ENCODE data around the gene RNF112. TPM values are rescaled to one million over a fixed set of nuclear protein-coding genes. Genes with fewer than 3 reads are reported as not detected.
"Not testable (repeated sequence)": the region's sequence is repeated elsewhere in the genome, so short reads cannot be mapped to it uniquely, and the experiment has no call there.

The RNF112 gene
- total and polyA plus RNA-seq, 3 experiments from 2014 or later, result 0.18 to 0.22 TPM; not detected in 1

GRCh38 chr17:19421926-19422325, 10.9 kb downstream of the RNF112 start:
- CTCF ChIA-PET, result no interaction called here
- H3K36me3 ChIP-seq (ENCODE audit: insufficient read depth, low read length), result no peaks in the 10 kb centered on the region
- H3K36me3 Mint-ChIP-seq, result no peaks in the 10 kb centered on the region
- peaks cover 0 to 11% (median 0%) of the 10 kb centered on the region in 3 donors for H3K4me1 Mint-ChIP-seq
- no peak overlapping the region for H3K27ac ChIP-seq (ENCODE audit: low read depth, low read length)
- no peaks in the 10 kb centered on the region for H3K27me3 ChIP-seq (ENCODE audit: insufficient read depth, low read length, poor library complexity, severe bottlenecking)
- no peaks in the 10 kb centered on the region for H3K4me1 ChIP-seq (ENCODE audit: insufficient read depth, low read length)
- POLR2A ChIA-PET, result no interaction called here
- H3K27ac Mint-ChIP-seq, result no peak overlapping the region
- H3K27me3 Mint-ChIP-seq, result peaks cover 4 to 19% of the 10 kb centered on the region in 2 donors
- no peak overlapping the region for H3K4me3 ChIP-seq (ENCODE audit: low read length)
- DNase-seq, result no peak
- H3K9me3 ChIP-seq (ENCODE audit: low read length), result no peaks in the 10 kb centered on the region
- H3K9me3 Mint-ChIP-seq, result no peaks in the 10 kb centered on the region
- no peak overlapping the region for H3K4me3 Mint-ChIP-seq

DNA sequence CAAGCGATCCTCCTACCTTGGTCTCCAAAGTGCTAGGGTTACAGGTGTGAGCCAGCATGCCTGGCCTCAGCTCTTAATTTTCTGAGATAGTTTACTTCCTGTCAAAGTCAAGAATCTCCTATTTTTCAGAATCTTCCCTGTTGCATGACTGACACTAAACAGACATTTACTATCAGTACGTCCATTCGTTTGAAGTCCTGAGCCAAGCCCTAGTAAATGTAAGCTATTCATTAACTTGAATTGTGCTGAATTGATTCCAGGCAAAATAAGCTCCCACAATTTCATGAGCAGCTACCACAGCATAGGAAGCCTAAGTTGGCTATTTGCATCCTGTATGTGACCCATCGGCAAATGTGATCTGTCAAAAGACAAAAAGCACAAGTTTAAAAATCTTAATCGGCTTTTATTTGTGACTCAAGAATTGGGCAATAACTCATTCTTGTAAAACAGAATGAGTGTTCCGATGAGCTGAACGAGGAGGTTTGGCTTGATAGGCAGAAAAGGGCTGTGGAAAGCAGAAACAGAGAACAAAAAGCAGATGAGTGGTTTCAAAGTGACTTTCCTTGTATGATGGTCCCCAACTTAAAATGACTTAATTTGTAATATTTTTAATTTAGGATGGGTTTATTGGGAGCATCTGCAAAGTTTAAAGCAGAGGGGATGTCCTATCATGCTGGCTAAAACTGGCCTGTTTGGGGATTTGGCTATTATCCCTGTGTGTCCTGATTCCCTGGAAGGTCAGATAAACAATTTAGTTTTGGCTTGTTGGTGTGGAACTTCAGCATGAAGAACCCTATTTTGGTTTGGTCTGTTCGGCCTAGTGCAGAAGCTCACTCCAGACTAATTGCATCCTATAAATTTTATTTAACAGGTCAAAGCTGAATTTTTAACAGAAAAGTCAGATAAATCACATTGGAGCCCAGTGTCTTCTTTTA, 14.2 kb downstream of the RNF112 start:
- no peak overlapping the region for H3K4me3 ChIP-seq (ENCODE audit: low read length)
- Mint-ChIP-seq H3K36me3 (no peaks in the 10 kb centered on the region), H3K9me3 (no peaks in the 10 kb centered on the region), H3K4me1 (no peaks in the 10 kb centered on the region), H3K4me3 (no peak overlapping the region), H3K27ac (no peak overlapping the region), H3K27me3 (peaks cover 7 to 22% of the 10 kb centered on the region in 2 donors)
- no peak for DNase-seq
- ChIA-PET POLR2A (no interaction called here), CTCF (no interaction called here)
- no peaks in the 10 kb centered on the region for H3K27me3 ChIP-seq (ENCODE audit: insufficient read depth, low read length, poor library complexity, severe bottlenecking)
- no peaks in the 10 kb centered on the region for H3K4me1 ChIP-seq (ENCODE audit: insufficient read depth, low read length)
- H3K9me3 ChIP-seq (ENCODE audit: low read length), result no peaks in the 10 kb centered on the region
- no peaks in the 10 kb centered on the region for H3K36me3 ChIP-seq (ENCODE audit: insufficient read depth, low read length)
- H3K27ac ChIP-seq (ENCODE audit: low read depth, low read length), result no peak overlapping the region

GRCh38 chr17:19426631-19427030, 15.6 kb downstream of the RNF112 start:
- peaks cover 7 to 18% of the 10 kb centered on the region in 2 donors for H3K27me3 Mint-ChIP-seq
- no peak overlapping the region for H3K4me3 Mint-ChIP-seq
- Histone ChIP-seq H3K9me3 (ENCODE audit: low read length) (no peaks in the 10 kb centered on the region), H3K27me3 (ENCODE audit: insufficient read depth, low read length, poor library complexity, severe bottlenecking) (no peaks in the 10 kb centered on the region), H3K27ac (ENCODE audit: low read depth, low read length) (no peak overlapping the region), H3K4me1 (ENCODE audit: insufficient read depth, low read length) (no peaks in the 10 kb centered on the region), H3K36me3 (ENCODE audit: insufficient read depth, low read length) (no peaks in the 10 kb centered on the region), H3K4me3 (ENCODE audit: low read length) (no peak overlapping the region)
- H3K36me3 Mint-ChIP-seq, result no peaks in the 10 kb centered on the region
- DNase-seq, result no peak
- H3K27ac Mint-ChIP-seq, result no peak overlapping the region
- H3K9me3 Mint-ChIP-seq, result no peaks in the 10 kb centered on the region
- CTCF ChIA-PET, result no interaction called here
- no peaks in the 10 kb centered on the region for H3K4me1 Mint-ChIP-seq
- POLR2A ChIA-PET, result no interaction called here

DNA sequence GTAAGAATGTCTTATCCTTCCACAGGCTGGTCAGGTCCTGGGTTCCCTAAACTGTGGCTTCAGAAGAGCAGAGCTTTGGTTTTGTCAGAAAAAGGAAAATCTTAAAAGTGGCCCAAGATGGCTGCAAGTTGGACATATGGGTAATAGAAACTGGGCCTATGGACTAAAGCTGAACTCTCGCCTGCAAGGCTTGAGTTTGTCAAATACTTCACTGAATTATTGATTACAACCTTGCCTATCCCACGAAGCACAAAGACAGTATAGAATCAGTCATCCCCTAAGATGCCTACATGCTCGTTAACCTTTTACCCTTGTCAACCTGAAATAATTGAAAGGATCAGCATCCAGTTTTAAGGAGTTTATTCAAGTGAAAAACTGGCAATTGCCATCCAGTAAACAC, 20.7 kb downstream of the RNF112 start:
- Mint-ChIP-seq H3K4me1 (no peaks in the 10 kb centered on the region), H3K27ac (no peak overlapping the region), H3K27me3 (peaks cover 3 to 7% of the 10 kb centered on the region in 2 donors), H3K4me3 (no peak overlapping the region), H3K9me3 (no peaks in the 10 kb centered on the region), H3K36me3 (no peaks in the 10 kb centered on the region)
- Histone ChIP-seq H3K9me3 (ENCODE audit: low read length) (no peaks in the 10 kb centered on the region), H3K27me3 (ENCODE audit: insufficient read depth, low read length, poor library complexity, severe bottlenecking) (no peaks in the 10 kb centered on the region), H3K36me3 (ENCODE audit: insufficient read depth, low read length) (no peaks in the 10 kb centered on the region), H3K4me1 (ENCODE audit: insufficient read depth, low read length) (no peaks in the 10 kb centered on the region), H3K4me3 (ENCODE audit: low read length) (no peak overlapping the region), H3K27ac (ENCODE audit: low read depth, low read length) (no peak overlapping the region)
- POLR2A ChIA-PET, result no interaction called here
- no peak for DNase-seq
- CTCF ChIA-PET, result interaction anchor here (0.6 to 1.7 kb wide), 2 partner anchors 69 to 265 kb away, joined by 3 to 6 read pairs; partner anchors contain the start of gene B9D1

DNA sequence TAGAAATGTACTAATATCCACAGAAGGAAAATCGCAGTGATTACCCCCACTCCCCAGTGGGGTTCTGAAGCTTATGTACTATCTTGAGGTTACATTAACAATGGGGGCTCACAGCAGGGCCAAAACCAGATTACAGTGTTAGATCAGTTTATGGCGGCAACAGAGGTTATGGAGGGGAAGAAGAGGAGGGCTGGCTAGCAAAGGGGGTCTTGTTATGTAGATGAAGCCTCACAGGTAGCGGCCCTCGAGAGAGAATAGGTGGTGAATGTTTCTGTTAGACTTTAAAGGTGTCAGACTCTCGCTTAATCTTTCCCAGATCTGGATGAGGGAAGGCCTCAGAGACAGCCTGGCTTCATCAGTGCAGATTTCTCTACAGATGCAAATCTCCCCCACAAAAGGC, 22.2 kb downstream of the RNF112 start:
- no peaks in the 10 kb centered on the region for H3K36me3 Mint-ChIP-seq
- POLR2A ChIA-PET, result no interaction called here

GRCh38 chr17:19433727-19434340, 22.8 kb downstream of the RNF112 start:
- H3K4me1 ChIP-seq (ENCODE audit: insufficient read depth, low read length), result no peaks in the 10 kb centered on the region
- H3K36me3 ChIP-seq (ENCODE audit: insufficient read depth, low read length), result no peaks in the 10 kb centered on the region
- H3K27ac Mint-ChIP-seq, result peak overlapping the region in 1 of 8 donors; percentile 22
- no peak overlapping the region for H3K4me3 Mint-ChIP-seq
- no peaks in the 10 kb centered on the region for H3K9me3 Mint-ChIP-seq
- no peaks in the 10 kb centered on the region for H3K27me3 ChIP-seq (ENCODE audit: insufficient read depth, low read length, poor library complexity, severe bottlenecking)
- no peak for DNase-seq
- no peaks in the 10 kb centered on the region for H3K4me1 Mint-ChIP-seq
- H3K27ac ChIP-seq (ENCODE audit: low read depth, low read length), result no peak overlapping the region
- no peak overlapping the region for H3K4me3 ChIP-seq (ENCODE audit: low read length)
- H3K27me3 Mint-ChIP-seq, result peaks cover 0 to 3% of the 10 kb centered on the region in 2 donors
- ChIA-PET POLR2A (no interaction called here), CTCF (interaction anchor here (0.7 to 2.0 kb wide), 4 partner anchors 13 to 71 kb away, joined by 3 to 8 read pairs (median 4); partner anchors contain the start of gene B9D1)
- H3K9me3 ChIP-seq (ENCODE audit: low read length), result no peaks in the 10 kb centered on the region
- H3K36me3 Mint-ChIP-seq, result no peaks in the 10 kb centered on the region

More for the DNA sequence above, 22.2 kb downstream of the RNF112 start:
- Histone ChIP-seq H3K9me3 (ENCODE audit: low read length) (no peaks in the 10 kb centered on the region), H3K4me3 (ENCODE audit: low read length) (no peak overlapping the region), H3K27ac (ENCODE audit: low read depth, low read length) (no peak overlapping the region), H3K27me3 (ENCODE audit: insufficient read depth, low read length, poor library complexity, severe bottlenecking) (no peaks in the 10 kb centered on the region), H3K36me3 (ENCODE audit: insufficient read depth, low read length) (no peaks in the 10 kb centered on the region), H3K4me1 (ENCODE audit: insufficient read depth, low read length) (no peaks in the 10 kb centered on the region)
- H3K4me3 Mint-ChIP-seq, result no peak overlapping the region
- peaks cover 2 to 3% of the 10 kb centered on the region in 2 donors for H3K27me3 Mint-ChIP-seq
- CTCF ChIA-PET, result interaction anchor here (1.2 to 2.0 kb wide), 4 partner anchors 14 to 70 kb away, joined by 3 to 8 read pairs (median 6); partner anchors contain the start of gene B9D1
- H3K27ac Mint-ChIP-seq, result no peak overlapping the region
- no peak for DNase-seq
- no peaks in the 10 kb centered on the region for H3K9me3 Mint-ChIP-seq
- no peaks in the 10 kb centered on the region for H3K4me1 Mint-ChIP-seq

DNA sequence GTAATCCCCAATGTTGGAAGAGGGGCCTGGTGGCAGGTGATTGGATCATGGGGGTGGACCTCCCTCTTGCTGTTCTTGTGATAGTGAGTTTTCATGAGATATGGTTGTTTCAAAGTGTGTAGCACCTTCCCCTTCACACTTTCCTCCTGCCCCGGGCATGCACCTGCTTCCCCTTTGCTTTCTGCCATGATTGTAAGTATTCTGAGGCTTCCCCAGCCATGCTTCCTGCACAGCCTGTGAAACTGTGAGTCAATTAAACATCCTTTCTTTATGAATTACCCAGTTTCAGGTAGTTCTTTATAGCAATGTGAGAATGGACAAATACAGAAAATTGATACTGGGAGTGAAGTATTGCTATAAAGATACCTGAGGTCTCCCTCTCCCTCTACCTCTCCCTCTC, 29.4 kb downstream of the RNF112 start:
- no peak overlapping the region for H3K4me3 Mint-ChIP-seq
- H3K4me3 ChIP-seq (ENCODE audit: low read length), result no peak overlapping the region
- no peaks in the 10 kb centered on the region for H3K4me1 ChIP-seq (ENCODE audit: insufficient read depth, low read length)
- POLR2A ChIA-PET, result no interaction called here
- peaks cover 4 to 10% (median 6%) of the 10 kb centered on the region in 5 donors for H3K9me3 Mint-ChIP-seq
- peaks cover 4 to 10% of the 10 kb centered on the region in 2 donors for H3K27me3 Mint-ChIP-seq
- no peaks in the 10 kb centered on the region for H3K36me3 ChIP-seq (ENCODE audit: insufficient read depth, low read length)
- no peaks in the 10 kb centered on the region for H3K27me3 ChIP-seq (ENCODE audit: insufficient read depth, low read length, poor library complexity, severe bottlenecking)
- no peak for DNase-seq
- H3K9me3 ChIP-seq (ENCODE audit: low read length), result no peaks in the 10 kb centered on the region
- H3K4me1 Mint-ChIP-seq, result no peaks in the 10 kb centered on the region
- no peak overlapping the region for H3K27ac Mint-ChIP-seq
- no peak overlapping the region for H3K27ac ChIP-seq (ENCODE audit: low read depth, low read length)
- H3K36me3 Mint-ChIP-seq, result peaks cover 0 to 6% (median 0%) of the 10 kb centered on the region in 3 donors
- CTCF ChIA-PET, result no interaction called here

DNA sequence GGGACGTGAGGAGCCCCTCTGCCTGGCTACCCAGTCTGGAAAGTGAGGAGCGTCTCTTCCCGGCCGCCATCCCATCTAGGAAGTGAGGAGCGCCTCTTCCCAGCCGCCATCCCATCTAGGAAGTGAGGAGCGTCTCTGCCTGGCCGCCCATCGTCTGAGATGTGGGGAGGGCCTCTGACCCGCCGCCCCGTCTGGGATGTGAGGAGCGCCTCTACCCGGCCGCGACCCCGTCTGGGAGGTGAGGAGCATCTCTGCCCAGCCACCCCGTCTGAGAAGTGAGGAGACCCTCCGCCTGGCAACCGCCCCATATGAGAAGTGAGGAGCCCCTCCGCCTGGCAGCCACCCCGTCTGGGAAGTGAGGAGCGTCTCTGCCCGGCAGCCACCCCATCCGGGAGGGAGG, 30.3 kb downstream of the RNF112 start:
- DNase-seq; H3K4me1 Mint-ChIP-seq; CTCF ChIA-PET; H3K36me3 ChIP-seq (ENCODE audit: insufficient read depth, low read length); H3K4me1 ChIP-seq (ENCODE audit: insufficient read depth, low read length); H3K27me3 ChIP-seq (ENCODE audit: insufficient read depth, low read length, poor library complexity, severe bottlenecking); H3K4me3 ChIP-seq (ENCODE audit: low read length); H3K27ac Mint-ChIP-seq; H3K36me3 Mint-ChIP-seq; H3K27ac ChIP-seq (ENCODE audit: low read depth, low read length); H3K9me3 ChIP-seq (ENCODE audit: low read length); POLR2A ChIA-PET; H3K4me3 Mint-ChIP-seq: not testable (repeated sequence)
- H3K9me3 Mint-ChIP-seq, result peaks cover 8 to 14% (median 9%) of the 10 kb centered on the region in 5 donors
- peaks cover 7 to 10% of the 10 kb centered on the region in 2 donors for H3K27me3 Mint-ChIP-seq
